Panc1 (cell line): Measurements from ENCODE around the gene STX2. TPM values are rescaled to one million over a fixed set of nuclear protein-coding genes. Genes with fewer than 3 reads are reported as not detected.
"Not testable (repeated sequence)": the region's sequence is repeated elsewhere in the genome, so short reads cannot be mapped to it uniquely, and the experiment has no call there.

ENCODE experiments used
- ATAC-seq: fragments of 200-7000 bp; cut with Tn5 transposase; 2 replicates; pipeline ENCODE4 v1.9.1; 2020; ENCODE audit warnings: mild to moderate bottlenecking, moderate library complexity
- BruUV-seq: library from RNA; stranded (reverse); fragments of 400-500 nt; replicated peaks from 2 replicates; lab custom pipeline; 2021; lab: Mats Ljungman, UMichigan
- CTCF ChIA-PET: fragments of 300-600 bp; sonication (Branson Sonifier 250); formaldehyde crosslinking; loops from one replicate; lab custom pipeline; 2022; ENCODE audit warnings: antibody characterized with exemption; lab: Charles Lee
- POLR2A ChIA-PET: fragments of 300-600 bp; sonication (Branson Sonifier 250); formaldehyde crosslinking; loops from one replicate; lab custom pipeline; 2022; ENCODE audit warnings: antibody characterized with exemption; lab: Charles Lee
- DNase-seq: peaks from one replicate; pipeline ENCODE4 v3.0.0-alpha.2; 2010; ENCODE audit warnings: low read depth, low spot score
- H3K27ac ChIP-seq: 2 replicates; pipeline ENCODE4 v1.5.1; 2011; ENCODE audit warnings: mild to moderate bottlenecking, low read length, inconsistent platforms
- H3K27me3 ChIP-seq: fragments of 200-500 bp; sonication (Bioruptor generic); 2 replicates; pipeline ENCODE4 v1.6.0; 2014; ENCODE audit warnings: low read length, inconsistent platforms; ENCODE audit not compliant: control insufficient read depth, insufficient read depth
- H3K36me3 ChIP-seq: fragments of 200-500 bp; sonication (Bioruptor generic); 2 replicates; pipeline ENCODE4 v1.5.1; 2014; ENCODE audit warnings: inconsistent platforms, mild to moderate bottlenecking, low read length, moderate library complexity; ENCODE audit not compliant: control insufficient read depth, insufficient read depth
- H3K4me1 ChIP-seq: 2 replicates; pipeline ENCODE4 v1.5.1; 2011; ENCODE audit warnings: inconsistent platforms, mild to moderate bottlenecking, low read length, moderate library complexity; ENCODE audit not compliant: control insufficient read depth, insufficient read depth
- H3K4me3 ChIP-seq, 2 experiments: 2 replicates each; pipeline ENCODE4 v1.5.1; 2011 to 2012; ENCODE audit warnings: low read depth in 2 of 2, low read length in 2 of 2, mild to moderate bottlenecking in 2 of 2, inconsistent platforms in 1 of 2, moderate library complexity in 1 of 2
- H3K9me3 ChIP-seq: fragments of 200-500 bp; sonication (Bioruptor generic); 2 replicates; pipeline ENCODE4 v1.5.1; 2014; ENCODE audit warnings: low read depth, mild to moderate bottlenecking, inconsistent platforms, low read length, moderate library complexity; ENCODE audit not compliant: control insufficient read depth, insufficient read depth
- CTCF ChIP-seq: fragments of 450-650 bp; IDR thresholded peaks from 2 replicates; pipeline ENCODE4 v1.5.1; 2017; ENCODE audit warnings: mild to moderate bottlenecking
- POLR2AphosphoS5 ChIP-seq: IDR thresholded peaks from 2 replicates; pipeline ENCODE4 v1.6.1; 2012; ENCODE audit warnings: mild to moderate bottlenecking, low read depth, low read length, moderate library complexity
- SIN3A ChIP-seq: IDR thresholded peaks from 2 replicates; pipeline ENCODE4 v1.6.1; 2012; ENCODE audit warnings: low read depth, mild to moderate bottlenecking, low read length, moderate library complexity, borderline replicate concordance; ENCODE audit not compliant: insufficient read depth
- TCF7L2 ChIP-seq: IDR thresholded peaks from 2 replicates; pipeline ENCODE4 v1.6.1; 2011; ENCODE audit warnings: mild to moderate bottlenecking, low read depth, low read length, inconsistent platforms
- in situ Hi-C: cut with HindIII; loops from 2 replicates; pipeline ENCODE4 v1.10.0; 2016; ENCODE audit warnings: low sequenced_read_pairs, low pct_unique_long_range_greater_than_20kb
- intact Hi-C: fragments of 100-400 bp; cut with micrococcal nuclease; formaldehyde crosslinking; loops from one replicate; pipeline ENCODE4 v1.10.0; 2022; ENCODE audit not compliant: unreplicated experiment
- total RNA-seq: library from RNA; stranded (reverse); gene quantifications from one replicate; pipeline ENCODE4 v1.2.1, GENCODE V29; 2021; ENCODE audit not compliant: unreplicated experiment
- TF ChIP-seq, protein P1 (sequence below), 2 experiments: IDR thresholded peaks; 2 replicates each; pipeline ENCODE4 v1.6.1; 2011 to 2012; ENCODE audit warnings: low read depth in 2 of 2, control low read depth in 1 of 2, low read length in 1 of 2, mild to moderate bottlenecking in 1 of 2, moderate library complexity in 1 of 2; ENCODE audit not compliant: insufficient read depth in 1 of 2

STX2 gene
- total RNA-seq, 1 experiment from 2014 or later: 34.0 TPM

DNA sequence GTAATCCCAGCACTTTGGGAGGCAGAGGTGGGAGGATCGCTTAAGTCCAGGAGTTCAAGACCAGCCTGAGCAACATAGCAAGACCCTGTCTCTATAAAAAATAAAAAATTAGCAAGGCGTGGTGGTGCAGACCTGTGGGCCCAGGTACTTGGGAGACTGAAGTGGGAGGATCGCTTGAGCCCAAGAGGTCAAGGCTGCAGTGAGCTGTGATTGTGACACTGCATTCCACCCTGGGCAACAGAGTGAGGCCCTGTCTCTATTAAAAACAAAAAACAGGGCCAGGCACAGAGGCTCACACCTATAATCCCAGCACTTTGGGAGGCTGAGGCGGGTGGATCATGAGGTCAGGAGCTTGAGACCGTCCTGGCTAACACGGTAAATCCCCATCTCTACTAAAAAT is 9.1 kb upstream of the STX2 start:
- H3K27me3 ChIP-seq, POLR2A ChIA-PET, H3K4me3 ChIP-seq, intact Hi-C loops, H3K9me3 ChIP-seq, H3K4me1 ChIP-seq, BruUV-seq, ATAC-seq, CTCF ChIA-PET, in situ Hi-C loops, H3K36me3 ChIP-seq, DNase-seq, H3K27ac ChIP-seq: not testable (repeated sequence)

DNA sequence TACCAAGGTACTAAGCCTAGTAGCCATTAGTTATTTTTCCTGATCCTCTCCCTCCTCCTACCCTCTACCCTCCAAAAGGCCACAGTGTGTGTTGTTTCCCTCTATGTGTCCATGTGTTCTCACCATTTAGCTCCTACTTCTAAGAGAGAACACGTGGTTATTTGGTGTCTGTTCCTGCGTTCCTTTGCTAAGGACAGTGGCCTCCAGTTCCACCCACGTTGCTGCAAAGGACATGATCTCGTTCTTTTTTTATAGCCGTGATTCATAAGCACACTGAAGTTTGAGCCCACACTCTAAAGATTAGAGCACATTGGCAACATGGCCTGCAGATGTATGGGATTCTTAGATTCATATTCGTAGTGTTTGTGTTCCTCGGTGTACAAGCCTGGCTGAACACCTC is 8.1 kb upstream of the STX2 start:
- POLR2A ChIA-PET: no interaction called here
- CTCF ChIA-PET: no interaction called here
- ATAC-seq: no peak

GRCh38 chr12:130846369-130846768 is 7.3 kb upstream of the STX2 start:
- POLR2A ChIA-PET: no interaction called here
- Histone ChIP-seq H3K9me3 (no peaks in the 10 kb centered on the region), H3K4me1 (no peaks in the 10 kb centered on the region), H3K36me3 (no peaks in the 10 kb centered on the region), H3K27ac (no peak overlapping the region), H3K27me3 (no peaks in the 10 kb centered on the region), H3K4me3 (no peak overlapping the region)
- intact Hi-C loops (no loop called here), in situ Hi-C loops (no loop called here)
- CTCF ChIA-PET: no interaction called here
- DNase-seq (no peak), ATAC-seq (no peak; the same call in 1 of the 2 replicates)
- BruUV-seq: no TSS peak
- TF ChIP-seq TCF7L2 (no peak), CTCF (no peak), POLR2AphosphoS5 (no peak)
- TF ChIP-seq, protein P1, sequence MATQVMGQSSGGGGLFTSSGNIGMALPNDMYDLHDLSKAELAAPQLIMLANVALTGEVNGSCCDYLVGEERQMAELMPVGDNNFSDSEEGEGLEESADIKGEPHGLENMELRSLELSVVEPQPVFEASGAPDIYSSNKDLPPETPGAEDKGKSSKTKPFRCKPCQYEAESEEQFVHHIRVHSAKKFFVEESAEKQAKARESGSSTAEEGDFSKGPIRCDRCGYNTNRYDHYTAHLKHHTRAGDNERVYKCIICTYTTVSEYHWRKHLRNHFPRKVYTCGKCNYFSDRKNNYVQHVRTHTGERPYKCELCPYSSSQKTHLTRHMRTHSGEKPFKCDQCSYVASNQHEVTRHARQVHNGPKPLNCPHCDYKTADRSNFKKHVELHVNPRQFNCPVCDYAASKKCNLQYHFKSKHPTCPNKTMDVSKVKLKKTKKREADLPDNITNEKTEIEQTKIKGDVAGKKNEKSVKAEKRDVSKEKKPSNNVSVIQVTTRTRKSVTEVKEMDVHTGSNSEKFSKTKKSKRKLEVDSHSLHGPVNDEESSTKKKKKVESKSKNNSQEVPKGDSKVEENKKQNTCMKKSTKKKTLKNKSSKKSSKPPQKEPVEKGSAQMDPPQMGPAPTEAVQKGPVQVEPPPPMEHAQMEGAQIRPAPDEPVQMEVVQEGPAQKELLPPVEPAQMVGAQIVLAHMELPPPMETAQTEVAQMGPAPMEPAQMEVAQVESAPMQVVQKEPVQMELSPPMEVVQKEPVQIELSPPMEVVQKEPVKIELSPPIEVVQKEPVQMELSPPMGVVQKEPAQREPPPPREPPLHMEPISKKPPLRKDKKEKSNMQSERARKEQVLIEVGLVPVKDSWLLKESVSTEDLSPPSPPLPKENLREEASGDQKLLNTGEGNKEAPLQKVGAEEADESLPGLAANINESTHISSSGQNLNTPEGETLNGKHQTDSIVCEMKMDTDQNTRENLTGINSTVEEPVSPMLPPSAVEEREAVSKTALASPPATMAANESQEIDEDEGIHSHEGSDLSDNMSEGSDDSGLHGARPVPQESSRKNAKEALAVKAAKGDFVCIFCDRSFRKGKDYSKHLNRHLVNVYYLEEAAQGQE (IDR thresholded peaks at IDR 0.05; ENCODE audit: insufficient read depth in 1 of 2, low read depth in 2 of 2, low read length in 1 of 2): no peak

More for the DNA sequence above, 8.1 kb upstream of the STX2 start:
- Histone ChIP-seq H3K27ac (no peak overlapping the region), H3K27me3 (no peaks in the 10 kb centered on the region), H3K4me3 (no peak overlapping the region), H3K9me3 (no peaks in the 10 kb centered on the region), H3K36me3 (no peaks in the 10 kb centered on the region), H3K4me1 (no peaks in the 10 kb centered on the region)
- TF ChIP-seq SIN3A (no peak), CTCF (no peak), POLR2AphosphoS5 (no peak), TCF7L2 (no peak)
- TF ChIP-seq, protein P1 (IDR thresholded peaks at IDR 0.05; ENCODE audit: insufficient read depth in 1 of 2, low read depth in 2 of 2, low read length in 1 of 2): no peak
- BruUV-seq: no TSS peak
- DNase-seq: no peak
- intact Hi-C loops (no loop called here), in situ Hi-C loops (no loop called here)
